Measurements from ENCODE around the gene HYAL3. TPM values are rescaled to one million over a fixed set of nuclear protein-coding genes. Genes with fewer than 3 reads are reported as not detected.
A peak's percentile ranks its signal among the peaks of the same experiment; 100 is the strongest.

The HYAL3 gene
- total RNA-seq, 4 donors from 2014 or later, result 1.9 to 4.1 (median 2.6) TPM

DNA sequence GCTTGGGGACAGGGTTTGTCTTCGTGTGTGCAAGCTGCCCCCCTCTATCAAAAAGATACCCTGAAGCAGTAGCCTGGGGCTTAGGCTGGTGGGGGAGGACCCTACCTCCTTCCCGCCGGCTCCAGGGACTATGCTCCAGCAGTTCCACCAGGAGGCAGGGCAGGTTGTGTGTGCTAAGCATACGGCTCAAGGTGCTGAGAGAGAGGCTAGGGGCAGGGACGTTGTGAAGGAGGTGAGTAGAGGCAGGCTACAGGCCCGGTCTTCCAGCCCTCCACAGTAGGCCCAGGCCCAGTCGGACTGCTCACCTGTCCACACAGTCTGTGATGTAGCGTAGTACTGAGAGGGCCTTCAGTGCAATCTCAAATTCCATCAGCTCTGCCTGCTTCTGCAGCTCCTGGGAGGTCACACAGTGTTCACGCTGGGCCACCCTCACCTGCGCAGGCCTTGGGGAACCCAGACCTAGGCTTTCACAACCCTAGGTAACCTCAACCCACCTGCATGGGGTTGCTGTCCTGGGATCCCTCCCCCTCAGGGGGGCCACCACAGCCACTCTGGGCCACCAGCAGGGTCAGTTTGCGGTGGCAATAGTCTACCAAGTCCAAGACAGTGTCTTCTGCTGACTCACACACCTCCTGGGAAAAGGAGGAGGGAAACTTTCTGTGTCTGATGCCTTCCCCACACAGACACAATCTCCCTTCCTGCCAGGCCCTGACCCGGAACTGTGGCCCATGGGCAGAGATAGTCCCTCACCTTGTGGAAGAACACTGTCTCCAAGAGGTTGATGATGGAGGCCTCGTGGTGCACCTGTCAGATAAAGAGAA is 43.8 kb upstream of the HYAL3 start:
- H3K4me3 ChIP-seq (ENCODE audit: low read depth, poor library complexity, severe bottlenecking), result no peak overlapping the region
- WGBS, 2 donors, result 76 to 79% methylated on average over 12 to 13 of the region's 13 CpGs
- intact Hi-C loops (cut with DNase I; ENCODE audit: low total_unique reads), result no loop called here
- TF ChIP-seq CTCF (IDR thresholded peaks at IDR 0.05) (no peak), POLR2A (IDR thresholded peaks at IDR 0.05) (no peak)
- no peak for DNase-seq (ENCODE audit: low spot score in 2 of 2)

DNA sequence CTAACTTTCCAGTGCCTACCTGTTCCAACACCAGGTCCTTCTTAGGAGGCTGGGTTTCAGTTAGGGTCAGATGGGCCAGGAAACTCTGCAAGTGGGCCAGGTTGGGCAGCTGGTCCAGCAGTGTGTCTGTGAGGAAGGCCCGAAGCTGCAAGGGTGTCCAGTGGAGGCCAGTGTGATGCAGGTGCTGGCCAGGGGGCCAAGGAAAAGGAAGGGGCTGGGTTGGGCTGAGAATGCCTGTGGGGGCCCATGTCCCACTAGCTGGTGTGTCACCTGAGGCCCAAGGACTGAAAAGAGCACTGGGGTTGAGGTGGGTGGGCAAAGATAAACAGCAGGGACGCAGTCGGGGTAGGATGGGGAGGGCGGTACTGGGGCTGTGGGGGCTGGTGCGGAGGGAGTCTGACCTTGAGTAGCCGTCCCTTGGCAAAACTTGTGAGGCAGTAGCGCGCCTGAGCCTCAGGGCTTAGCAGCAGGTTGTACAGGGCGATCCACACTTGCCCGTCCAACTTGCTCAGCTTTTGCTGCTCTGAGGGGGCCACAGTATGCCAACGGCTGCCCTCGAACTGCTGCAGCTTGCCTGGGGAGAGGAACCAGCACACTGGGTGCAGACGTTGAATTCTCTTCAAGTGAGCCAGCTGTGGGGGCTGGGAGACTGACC is 42.9 kb upstream of the HYAL3 start:
- WGBS, 2 donors, result 74 to 79% methylated on average over 13 of the region's 13 CpGs
- intact Hi-C loops (cut with DNase I; ENCODE audit: low total_unique reads), result no loop called here
- H3K4me3 ChIP-seq (ENCODE audit: low read depth, poor library complexity, severe bottlenecking), result no peak overlapping the region
- no peak for DNase-seq (ENCODE audit: low spot score in 2 of 2)
- TF ChIP-seq CTCF (IDR thresholded peaks at IDR 0.05) (no peak), POLR2A (IDR thresholded peaks at IDR 0.05) (no peak)

- no peak for DNase-seq (ENCODE audit: low spot score in 2 of 2)
- WGBS, 2 donors, result 75 to 91% methylated on average over 9 of the region's 9 CpGs
- H3K4me3 ChIP-seq (ENCODE audit: low read depth, poor library complexity, severe bottlenecking), result no peak overlapping the region
- intact Hi-C loops (cut with DNase I; ENCODE audit: low total_unique reads), result no loop called here
- TF ChIP-seq POLR2A (IDR thresholded peaks at IDR 0.05) (no peak), CTCF (IDR thresholded peaks at IDR 0.05) (no peak)
Measured at GRCh38 chr3:50341537-50341936, 42.3 kb upstream of the HYAL3 start.

DNA sequence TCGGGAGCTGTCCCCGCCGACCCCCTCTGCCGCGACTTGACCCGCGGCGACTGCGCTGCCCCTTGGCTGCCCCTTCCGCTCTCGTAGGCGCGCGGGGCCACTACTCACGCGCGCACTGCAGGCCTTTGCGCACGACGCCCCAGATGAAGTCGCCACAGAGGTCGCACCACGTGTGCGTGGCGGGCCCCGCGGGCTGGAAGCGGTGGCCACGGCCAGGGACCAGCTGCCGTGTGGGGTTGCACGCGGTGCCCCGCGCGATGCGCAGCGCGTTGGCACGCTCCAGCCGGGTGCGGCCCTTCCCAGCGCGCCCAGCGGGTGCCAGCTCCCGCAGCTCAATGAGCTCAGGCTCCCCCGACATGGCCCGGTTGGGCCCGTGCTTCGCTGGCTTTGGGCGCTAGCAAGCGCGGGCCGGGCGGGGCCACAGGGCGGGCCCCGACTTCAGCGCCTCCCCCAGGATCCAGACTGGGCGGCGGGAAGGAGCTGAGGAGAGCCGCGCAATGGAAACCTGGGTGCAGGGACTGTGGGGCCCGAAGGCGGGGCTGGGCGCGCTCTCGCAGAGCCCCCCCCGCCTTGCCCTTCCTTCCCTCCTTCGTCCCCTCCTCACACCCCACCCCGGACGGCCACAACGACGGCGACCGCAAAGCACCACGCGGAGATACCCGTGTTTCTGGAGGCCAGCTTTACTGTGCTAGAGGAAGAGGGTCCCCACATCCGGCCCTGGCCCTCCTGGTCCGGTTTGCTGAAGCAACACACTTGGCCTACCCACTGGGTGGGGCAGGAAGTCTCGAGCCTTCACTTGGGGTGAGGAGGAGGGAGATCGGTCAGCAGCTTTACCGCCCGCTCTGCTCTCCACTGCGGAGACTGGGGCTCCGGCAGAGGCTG is 41.5 kb upstream of the HYAL3 start, which contains the start of gene RASSF1:
TSS of gene RASSF1 (minus strand) at position 389 of the 882 bp plus-strand sequence. CDS start at position 358, 31 bp downstream.
- TF ChIP-seq POLR2A (IDR thresholded peaks at IDR 0.05) (peak in 1 of 2 donors; percentile 16), CTCF (IDR thresholded peaks at IDR 0.05) (no peak)
- intact Hi-C loops (cut with DNase I; ENCODE audit: low total_unique reads), result no loop called here
- peak; percentile 81 to 96 for DNase-seq (ENCODE audit: low spot score in 2 of 2)
- WGBS, 2 donors, result 4 to 6% methylated on average over 34 to 50 of the region's 85 CpGs
- peak within 1 kb of the TSS; percentile 26 for H3K4me3 ChIP-seq (ENCODE audit: low read depth, poor library complexity, severe bottlenecking)

DNA sequence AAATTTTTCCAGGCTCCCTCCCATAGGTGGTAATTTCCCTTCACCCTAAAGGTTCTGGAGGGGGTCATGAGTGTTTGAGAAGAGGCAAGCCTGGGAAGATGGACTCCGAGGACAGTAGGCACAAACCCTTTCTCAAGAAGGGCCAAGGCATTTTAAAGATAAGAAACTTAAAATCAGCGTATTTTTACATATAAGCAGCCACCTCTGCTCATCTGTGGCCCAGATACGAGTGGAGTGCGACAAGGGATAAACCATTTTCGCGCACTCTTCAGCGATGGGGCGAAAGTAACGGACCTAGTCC is 40.9 kb upstream of the HYAL3 start:
- 6 to 8% methylated on average over 5 to 9 of the region's 9 CpGs for WGBS, 2 donors
- no peak for DNase-seq (ENCODE audit: low spot score in 2 of 2)
- H3K4me3 ChIP-seq (ENCODE audit: low read depth, poor library complexity, severe bottlenecking), result peak overlapping the region; percentile 26
- TF ChIP-seq POLR2A (IDR thresholded peaks at IDR 0.05), result no peak
- TF ChIP-seq CTCF (IDR thresholded peaks at IDR 0.05), result no peak
- intact Hi-C loops (cut with DNase I; ENCODE audit: low total_unique reads), result no loop called here

Data from lower leg skin (tissue), 4 donors.